AG09309 (cell line): ENCODE data around the gene ZNF319.

Experiments
- DNase-seq: peaks from one replicate; pipeline ENCODE4 v3.0.0-alpha.2; 2010; ENCODE audit warnings: low read depth
- H3K4me3 ChIP-seq: 2 replicates; pipeline ENCODE4 v1.5.1; 2011; ENCODE audit warnings: mild to moderate bottlenecking, low read depth, low read length, moderate library complexity; ENCODE audit not compliant: control insufficient read depth
- TF ChIP-seq, protein P1 (sequence below): IDR thresholded peaks from 2 replicates; pipeline ENCODE4 v1.5.1; 2011; ENCODE audit warnings: mild to moderate bottlenecking, low read depth, low read length, inconsistent platforms; ENCODE audit not compliant: insufficient read depth, control insufficient read depth; ENCODE audit errors: missing control alignments

The ZNF319 gene

DNA sequence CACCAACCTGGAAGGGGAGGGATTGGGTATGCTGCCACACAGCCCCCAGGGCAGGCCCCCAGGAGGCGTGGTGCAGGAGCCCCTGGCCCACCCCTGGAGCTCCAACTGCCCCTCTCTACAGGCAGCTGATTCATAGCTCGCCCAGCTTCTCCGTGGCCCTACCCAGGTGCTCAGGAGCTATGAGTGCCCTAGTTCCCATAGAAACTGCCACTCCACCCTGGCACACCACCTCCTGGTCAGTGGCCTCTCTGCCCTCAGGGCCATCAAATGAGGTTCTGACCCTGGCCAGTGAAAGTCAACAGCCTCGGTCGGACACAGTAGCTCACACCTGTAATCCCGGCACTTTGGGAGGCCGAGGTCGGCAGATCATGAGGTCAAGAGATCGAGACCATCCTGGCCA is 47.6 kb downstream of the ZNF319 start:
- H3K4me3 ChIP-seq: no peak overlapping the region

GRCh38 chr16:57951204-57951960 is 49.1 kb downstream of the ZNF319 start:
- no peak overlapping the region for H3K4me3 ChIP-seq
- TF ChIP-seq, protein P1, sequence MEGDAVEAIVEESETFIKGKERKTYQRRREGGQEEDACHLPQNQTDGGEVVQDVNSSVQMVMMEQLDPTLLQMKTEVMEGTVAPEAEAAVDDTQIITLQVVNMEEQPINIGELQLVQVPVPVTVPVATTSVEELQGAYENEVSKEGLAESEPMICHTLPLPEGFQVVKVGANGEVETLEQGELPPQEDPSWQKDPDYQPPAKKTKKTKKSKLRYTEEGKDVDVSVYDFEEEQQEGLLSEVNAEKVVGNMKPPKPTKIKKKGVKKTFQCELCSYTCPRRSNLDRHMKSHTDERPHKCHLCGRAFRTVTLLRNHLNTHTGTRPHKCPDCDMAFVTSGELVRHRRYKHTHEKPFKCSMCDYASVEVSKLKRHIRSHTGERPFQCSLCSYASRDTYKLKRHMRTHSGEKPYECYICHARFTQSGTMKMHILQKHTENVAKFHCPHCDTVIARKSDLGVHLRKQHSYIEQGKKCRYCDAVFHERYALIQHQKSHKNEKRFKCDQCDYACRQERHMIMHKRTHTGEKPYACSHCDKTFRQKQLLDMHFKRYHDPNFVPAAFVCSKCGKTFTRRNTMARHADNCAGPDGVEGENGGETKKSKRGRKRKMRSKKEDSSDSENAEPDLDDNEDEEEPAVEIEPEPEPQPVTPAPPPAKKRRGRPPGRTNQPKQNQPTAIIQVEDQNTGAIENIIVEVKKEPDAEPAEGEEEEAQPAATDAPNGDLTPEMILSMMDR: no peak
- DNase-seq: no peak

More for the DNA sequence above, 47.6 kb downstream of the ZNF319 start:
- no peak for DNase-seq
- TF ChIP-seq, protein P1: no peak

DNA sequence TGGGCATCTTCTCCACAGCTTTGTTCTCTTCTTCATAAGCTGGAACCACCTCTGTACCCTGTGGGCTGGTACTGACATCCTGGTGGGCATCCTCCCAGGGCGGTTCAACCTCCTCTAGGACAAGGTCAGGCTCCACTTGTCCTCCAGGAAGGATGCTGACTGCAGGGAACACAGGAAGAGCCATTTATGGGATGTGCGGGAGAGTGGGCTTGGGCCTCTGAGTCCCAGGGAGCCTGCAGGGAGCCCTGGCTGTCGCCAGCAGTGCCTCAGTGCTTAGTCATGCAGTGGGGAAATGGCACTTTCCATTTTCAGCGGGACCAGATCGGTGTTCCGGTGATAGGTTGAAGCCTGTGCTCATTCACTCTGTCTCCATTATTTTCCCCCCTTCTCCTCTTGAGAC is 50.1 kb downstream of the ZNF319 start:
- no peak for DNase-seq
- TF ChIP-seq, protein P1: no peak
- H3K4me3 ChIP-seq: no peak overlapping the region

DNA sequence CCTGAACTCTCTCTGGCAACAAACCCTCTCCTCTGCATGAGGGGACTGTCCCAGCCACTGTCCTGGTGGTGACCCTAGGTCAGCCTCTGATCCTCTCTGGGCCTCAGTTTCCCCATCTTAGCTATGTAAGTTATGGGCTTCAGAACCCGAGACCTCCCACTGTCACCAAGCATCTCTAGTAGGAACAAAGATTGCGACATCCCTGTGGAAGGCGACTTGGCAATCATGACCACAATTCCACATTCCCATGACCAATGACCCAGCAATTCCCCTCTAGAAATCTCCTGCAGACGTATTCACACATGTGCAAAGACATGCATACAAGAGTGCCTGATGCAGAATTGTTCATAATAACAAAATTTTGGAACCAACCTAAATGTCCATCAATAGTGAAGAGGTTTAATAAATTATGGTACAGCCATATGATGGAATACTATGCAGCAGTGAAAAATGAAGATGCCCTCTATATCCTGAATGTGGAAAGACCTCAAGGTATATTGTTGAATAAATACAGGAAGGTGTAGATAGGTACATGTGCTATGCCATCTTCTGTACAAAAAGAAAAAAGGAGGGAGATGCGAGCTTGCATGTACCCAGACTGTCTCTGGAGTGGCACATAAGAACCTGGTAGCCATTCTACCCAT is 50.8 kb downstream of the ZNF319 start:
- H3K4me3 ChIP-seq: no peak overlapping the region
- no peak for DNase-seq
- TF ChIP-seq, protein P1: no peak

DNA sequence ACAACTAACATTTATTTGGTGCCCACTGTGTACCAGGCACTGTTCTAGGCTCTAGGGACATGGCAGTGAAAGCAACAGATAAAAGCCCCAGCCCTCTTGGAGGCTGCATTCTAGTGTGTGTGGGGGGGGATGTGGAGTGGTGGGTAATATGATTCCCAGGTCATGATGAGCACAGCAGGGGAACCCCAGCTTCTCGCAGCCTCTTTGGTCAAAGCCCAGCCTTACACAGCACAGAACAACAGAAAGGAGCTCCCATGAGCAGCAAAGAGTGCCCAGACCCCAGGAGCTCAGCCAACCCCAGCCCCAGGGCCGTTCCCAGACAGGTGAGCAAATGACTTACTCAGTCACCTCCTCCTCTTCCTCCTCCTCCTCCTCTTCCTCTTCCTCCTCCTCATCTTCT is 51.5 kb downstream of the ZNF319 start:
- TF ChIP-seq, protein P1: no peak
- no peak overlapping the region for H3K4me3 ChIP-seq
- no peak for DNase-seq

DNA sequence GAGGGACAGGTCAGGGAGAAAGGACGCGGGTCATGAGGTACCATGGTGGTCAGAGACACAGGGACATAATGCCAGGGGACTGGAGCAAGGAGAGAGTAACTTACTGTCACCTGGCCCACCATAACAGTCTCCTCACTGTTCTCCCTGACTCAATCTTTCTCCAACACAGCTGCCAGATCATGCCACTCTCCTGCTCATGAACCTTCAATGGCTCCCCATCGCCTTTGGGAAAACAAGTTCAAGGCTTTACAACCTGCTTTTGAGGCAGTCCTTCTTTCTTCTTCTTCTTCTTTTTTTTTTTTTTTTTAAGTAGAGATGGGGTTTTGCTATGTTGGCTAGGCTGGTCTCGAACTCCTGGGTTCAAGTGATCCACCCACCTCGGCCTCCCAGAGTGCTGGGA is 52.4 kb downstream of the ZNF319 start:
- no peak overlapping the region for H3K4me3 ChIP-seq
- TF ChIP-seq, protein P1: no peak
- DNase-seq: no peak
